Renal pelvis (tissue), 3 donors: ENCODE measurements around the gene ADIPOR1. TPM values are rescaled to one million over a fixed set of nuclear protein-coding genes. Genes with fewer than 3 reads are reported as not detected.

ENCODE experiments used
- polyA plus RNA-seq, 3 donors: library from polyadenylated mRNA; unstranded; fragments of 120-200 nt; gene quantifications; one replicate each; pipeline ENCODE4 v1.2.1, GENCODE V29; 2013; ENCODE audit not compliant: insufficient read length in 3 of 3

ADIPOR1 gene
- polyA plus RNA-seq, 3 donors: 72.5 to 79.9 (median 74.9) TPM

Other genes starting within 250 kb of the ADIPOR1 start
- gene SYT2, start 247.9 kb downstream of the ADIPOR1 start, polyA plus RNA-seq: 1 to 10 TPM; 2.9 to 4.1 (median 3.4) TPM
- gene KDM5B, start 149.9 kb downstream of the ADIPOR1 start, polyA plus RNA-seq: 100 to 1,000 TPM in 1 of 3 donors, 10 to 100 TPM in 2; 90.6 to 107 (median 97.8) TPM
- gene PCAT6, start 147.4 kb downstream of the ADIPOR1 start, polyA plus RNA-seq: 1 to 10 TPM; 2.9 to 4.2 (median 4.0) TPM
- 10 to 100 TPM; 10.4 to 13.2 (median 10.6) TPM for gene RABIF, start 69.2 kb downstream of the ADIPOR1 start, polyA plus RNA-seq
- 10 to 100 TPM; 38.9 to 44.0 (median 39.3) TPM for gene KLHL12, start 31.1 kb downstream of the ADIPOR1 start, polyA plus RNA-seq
- gene CYB5R1, start 8.9 kb upstream of the ADIPOR1 start, polyA plus RNA-seq: 10 to 100 TPM; 44.6 to 50.6 (median 47.3) TPM
- gene TMEM183A, start 49.1 kb upstream of the ADIPOR1 start, polyA plus RNA-seq: 10 to 100 TPM; 72.6 to 78.1 (median 73.3) TPM
- 10 to 100 TPM in 2 of 3 donors, 1 to 10 TPM in 1; 7.4 to 15.9 (median 13.3) TPM for gene PPFIA4, start 68.2 kb upstream of the ADIPOR1 start, polyA plus RNA-seq
- gene MYOG, start 127.7 kb upstream of the ADIPOR1 start, polyA plus RNA-seq: under 1 TPM; 0.15 to 0.34 (median 0.18) TPM
- 1 to 10 TPM; 5.5 to 8.0 (median 6.2) TPM for gene ADORA1, start 169.4 kb upstream of the ADIPOR1 start, polyA plus RNA-seq
- under 1 TPM; 0.40 to 0.57 (median 0.50) TPM for gene MYBPH, start 217.5 kb upstream of the ADIPOR1 start, polyA plus RNA-seq
- gene CHI3L1, start 228.4 kb upstream of the ADIPOR1 start, polyA plus RNA-seq: 10 to 100 TPM in 2 of 3 donors, 1 to 10 TPM in 1; 9.7 to 16.6 (median 13.6) TPM